SK-MEL-5 (cell line): ENCODE measurements around the gene TP53I11. TPM values are rescaled to one million over a fixed set of nuclear protein-coding genes. Genes with fewer than 3 reads are reported as not detected.

ENCODE experiments used
- DNase-seq: peaks from one replicate; pipeline ENCODE4 v3.0.0-alpha.2; 2016; ENCODE audit warnings: low read depth, low spot score
- in situ Hi-C: cut with HindIII; loops from 2 replicates; pipeline ENCODE4 v1.10.0; 2016; ENCODE audit warnings: low sequenced_read_pairs, high pct_unique_total_duplicates, low pct_unique_long_range_greater_than_20kb
- total RNA-seq: library from RNA; depleted of rRNA; stranded (reverse); fragments of >200 nt; shearing (Covaris generic); gene quantifications from 2 replicates; pipeline ENCODE4 v1.2.3, GENCODE V29; 2014

TP53I11 gene
- total RNA-seq, 1 experiment from 2014 or later, result 3.2 TPM

DNA sequence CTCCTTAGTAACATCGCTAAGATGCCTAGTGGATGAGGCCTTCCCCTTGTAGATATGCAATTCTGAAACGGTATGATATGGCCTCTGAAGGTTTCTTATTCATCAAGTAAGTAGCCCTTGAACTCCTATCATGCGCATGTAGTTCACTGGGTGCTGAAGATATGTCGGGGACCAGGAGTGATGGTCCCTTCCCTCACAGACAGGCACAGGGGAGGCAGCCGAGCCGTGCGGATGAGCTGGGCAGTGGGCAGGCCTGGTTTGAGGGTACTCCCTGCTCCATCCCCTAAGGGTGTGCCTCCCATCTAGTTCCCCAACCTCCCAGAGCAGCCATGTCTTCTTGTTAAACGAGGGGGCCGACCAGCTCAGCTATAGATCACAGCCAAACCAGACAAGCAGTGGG is 40.1 kb downstream of the TP53I11 start:
- in situ Hi-C loops, result no loop called here
- no peak for DNase-seq

DNA sequence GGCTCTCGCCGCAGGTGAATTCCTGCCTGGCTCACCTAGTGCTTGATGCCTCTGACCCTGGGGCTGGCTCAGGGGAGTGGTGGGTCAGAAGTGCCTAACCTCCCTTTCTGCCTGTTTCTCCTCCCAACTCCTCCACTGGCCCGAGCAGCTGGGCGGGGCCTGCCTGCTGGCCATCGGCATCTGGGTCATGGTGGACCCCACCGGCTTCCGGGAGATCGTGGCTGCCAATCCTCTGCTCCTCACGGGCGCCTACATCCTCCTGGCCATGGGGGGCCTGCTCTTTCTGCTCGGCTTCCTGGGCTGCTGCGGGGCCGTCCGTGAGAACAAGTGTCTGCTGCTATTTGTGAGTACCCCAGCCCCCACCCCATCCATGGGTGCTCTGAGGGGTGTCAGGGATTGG is 41.1 kb downstream of the TP53I11 start:
- DNase-seq, result no peak
- in situ Hi-C loops, result no loop called here

GRCh38 chr11:44906649-44907048 is 44.0 kb downstream of the TP53I11 start:
- no peak for DNase-seq
- in situ Hi-C loops, result no loop called here

GRCh38 chr11:44905131-44905866 is 45.4 kb downstream of the TP53I11 start:
- in situ Hi-C loops, result no loop called here
- no peak for DNase-seq

GRCh38 chr11:44904261-44905020 is 46.2 kb downstream of the TP53I11 start:
- no peak for DNase-seq
- in situ Hi-C loops, result no loop called here

DNA sequence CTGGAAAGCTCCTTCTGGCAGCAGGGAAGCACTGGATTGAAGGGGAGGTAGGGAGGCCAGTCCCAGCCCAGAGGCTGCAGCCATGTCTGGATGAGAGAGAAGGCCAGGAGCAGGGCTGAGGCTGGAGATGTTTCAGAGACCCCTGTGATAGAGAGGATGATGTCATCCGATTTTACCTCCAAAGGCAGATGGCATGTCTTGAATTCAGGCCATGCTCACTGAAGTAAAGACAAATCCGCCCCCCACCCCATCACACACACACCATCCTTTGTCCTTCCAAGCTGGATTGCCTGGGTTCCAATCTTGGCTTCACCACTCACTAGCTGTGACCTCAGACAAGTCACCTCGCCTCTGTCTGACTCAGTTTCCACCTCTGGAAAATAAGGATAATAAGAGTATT is 47.2 kb downstream of the TP53I11 start:
- DNase-seq, result no peak
- in situ Hi-C loops, result no loop called here

- DNase-seq, result no peak
- in situ Hi-C loops, result no loop called here
Measured at GRCh38 chr11:44903035-44903434, 47.6 kb downstream of the TP53I11 start.

DNA sequence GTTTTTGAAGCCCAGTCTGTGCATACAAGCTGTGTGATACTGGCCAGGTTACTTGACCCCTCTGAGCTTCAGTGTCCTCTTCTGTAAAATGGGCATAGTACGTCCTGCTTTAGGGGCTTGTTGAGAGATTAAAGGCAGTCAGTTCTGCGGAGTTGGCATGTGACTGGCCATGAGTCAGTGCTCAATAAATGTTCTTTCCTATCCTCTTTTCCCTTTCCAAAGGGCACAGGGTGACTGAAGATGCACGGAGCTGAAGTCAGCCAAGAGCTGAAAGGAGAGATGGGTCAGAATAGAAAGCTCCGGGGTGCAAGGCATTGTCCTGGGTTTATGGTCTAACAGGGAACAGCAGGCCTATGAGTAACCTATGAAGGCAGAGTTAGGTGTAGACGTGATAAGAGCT is 48.9 kb downstream of the TP53I11 start:
- in situ Hi-C loops, result no loop called here
- DNase-seq, result no peak

DNA sequence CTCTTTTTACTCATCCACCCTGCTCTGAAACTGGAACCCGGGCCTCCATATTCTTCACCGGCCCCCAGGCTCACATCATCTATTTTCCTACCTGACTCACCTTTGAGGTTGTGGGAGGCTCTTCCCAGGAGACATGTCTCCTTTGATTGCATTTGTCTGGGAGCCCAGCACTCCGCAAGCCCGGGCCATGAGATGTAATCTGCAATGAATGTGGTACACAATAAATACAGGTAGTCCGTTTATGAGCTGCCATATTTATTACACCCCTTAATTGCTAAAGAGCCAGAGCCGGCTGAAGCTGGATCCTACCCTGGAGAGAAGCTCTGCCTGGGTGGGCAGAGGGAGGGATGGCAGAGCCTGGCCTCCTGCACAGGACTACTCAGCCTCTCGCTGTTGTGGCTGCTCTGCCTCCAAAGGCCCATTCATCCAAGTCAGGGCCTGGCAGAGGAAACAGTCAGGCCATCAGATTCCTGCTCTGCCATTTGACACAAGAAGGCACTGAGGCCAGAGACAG is 49.5 kb downstream of the TP53I11 start:
- no peak for DNase-seq
- in situ Hi-C loops, result no loop called here

GRCh38 chr11:44899959-44900358 is 50.7 kb downstream of the TP53I11 start:
- in situ Hi-C loops, result no loop called here
- DNase-seq, result peak; percentile 70

- peak; percentile 68 for DNase-seq
- in situ Hi-C loops, result no loop called here
Measured at GRCh38 chr11:44893846-44894617, 56.7 kb downstream of the TP53I11 start.

DNA sequence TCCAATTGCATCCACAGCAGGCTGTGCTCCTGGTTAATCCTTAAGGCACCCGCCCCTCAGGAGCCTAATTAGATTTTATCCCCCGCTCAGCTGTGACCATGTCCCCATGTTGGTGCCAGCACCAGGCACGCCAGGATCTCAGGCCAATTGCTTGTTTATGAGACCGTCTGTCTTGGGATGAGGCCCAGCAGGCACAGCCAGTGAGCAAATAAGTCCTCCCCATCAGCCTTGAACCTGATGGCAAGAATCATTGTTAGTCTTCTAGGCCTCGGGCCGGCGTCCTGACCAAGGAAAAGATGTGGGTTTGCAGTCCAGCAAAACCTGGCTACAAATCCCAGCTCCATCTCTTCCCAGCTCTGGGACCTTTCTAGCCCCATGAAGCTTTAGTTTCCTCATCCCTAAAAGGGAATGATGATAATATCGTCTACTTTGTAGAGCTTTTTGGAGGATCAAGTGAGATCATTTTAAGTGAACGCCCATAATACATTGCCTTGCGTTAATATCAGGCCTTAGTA is 57.3 kb downstream of the TP53I11 start:
- no peak for DNase-seq
- in situ Hi-C loops, result no loop called here

DNA sequence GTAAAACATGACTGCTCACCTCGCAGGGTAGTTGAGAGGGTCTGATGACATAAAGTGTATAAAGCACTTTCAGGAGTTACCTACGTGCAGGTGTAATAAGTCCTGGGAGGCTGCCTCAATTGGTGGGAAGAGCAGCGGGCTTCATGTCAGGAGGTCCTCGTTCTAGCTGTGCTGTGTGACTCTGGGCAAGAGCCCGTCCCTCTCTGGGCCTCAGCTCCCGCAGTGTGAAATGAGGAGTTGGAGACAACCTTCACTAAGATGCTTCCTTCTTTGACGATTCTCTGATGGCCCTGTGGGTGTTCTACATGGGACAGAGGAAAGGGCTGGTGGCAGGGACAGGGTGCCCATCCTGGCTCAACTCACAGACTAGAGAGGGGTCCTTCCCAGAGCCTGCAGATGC is 57.8 kb downstream of the TP53I11 start:
- in situ Hi-C loops, result no loop called here
- no peak for DNase-seq

DNA sequence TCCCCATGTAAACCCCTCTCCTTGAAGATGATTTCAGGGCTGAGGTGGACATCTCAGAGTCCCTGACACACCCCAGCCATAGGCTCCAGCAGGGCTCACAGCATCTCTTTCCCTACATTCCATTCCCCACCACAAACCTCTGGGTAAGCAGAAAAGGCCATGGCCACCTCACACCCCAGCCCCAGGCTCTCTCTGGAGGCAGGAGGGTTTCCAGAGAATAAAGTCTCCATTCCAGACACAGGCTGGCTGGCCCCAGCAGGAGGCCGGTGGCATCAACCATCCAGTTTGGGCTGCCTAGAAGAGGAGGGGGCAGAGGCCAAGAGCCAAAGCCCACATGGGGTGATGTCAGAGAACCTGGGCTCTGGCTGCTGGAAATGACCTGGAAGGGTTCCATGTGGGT is 61.4 kb downstream of the TP53I11 start:
- DNase-seq, result no peak
- in situ Hi-C loops, result no loop called here

DNA sequence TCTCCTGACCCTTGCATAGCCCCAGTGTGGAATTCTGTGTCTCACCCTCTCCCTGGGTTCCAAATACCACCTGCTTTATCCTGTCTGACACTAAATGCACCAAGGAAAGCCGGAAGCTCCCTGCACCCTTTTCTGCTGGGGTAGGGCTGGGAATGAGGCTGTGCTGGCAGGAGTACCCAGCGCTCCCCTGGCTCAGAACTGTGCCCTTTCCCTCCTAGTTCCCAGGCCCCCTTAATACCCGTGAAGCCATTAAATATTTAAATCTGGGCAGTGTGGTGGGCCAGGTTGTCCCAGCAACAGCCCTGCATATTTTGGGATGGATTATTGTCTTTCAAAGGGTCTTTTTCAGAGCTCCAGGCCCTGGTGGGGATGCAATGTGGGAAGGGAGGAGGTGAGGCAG is 63.0 kb downstream of the TP53I11 start:
- in situ Hi-C loops, result no loop called here
- DNase-seq, result no peak

GRCh38 chr11:44886790-44887140 is 63.9 kb downstream of the TP53I11 start:
- in situ Hi-C loops, result no loop called here
- DNase-seq, result no peak

DNA sequence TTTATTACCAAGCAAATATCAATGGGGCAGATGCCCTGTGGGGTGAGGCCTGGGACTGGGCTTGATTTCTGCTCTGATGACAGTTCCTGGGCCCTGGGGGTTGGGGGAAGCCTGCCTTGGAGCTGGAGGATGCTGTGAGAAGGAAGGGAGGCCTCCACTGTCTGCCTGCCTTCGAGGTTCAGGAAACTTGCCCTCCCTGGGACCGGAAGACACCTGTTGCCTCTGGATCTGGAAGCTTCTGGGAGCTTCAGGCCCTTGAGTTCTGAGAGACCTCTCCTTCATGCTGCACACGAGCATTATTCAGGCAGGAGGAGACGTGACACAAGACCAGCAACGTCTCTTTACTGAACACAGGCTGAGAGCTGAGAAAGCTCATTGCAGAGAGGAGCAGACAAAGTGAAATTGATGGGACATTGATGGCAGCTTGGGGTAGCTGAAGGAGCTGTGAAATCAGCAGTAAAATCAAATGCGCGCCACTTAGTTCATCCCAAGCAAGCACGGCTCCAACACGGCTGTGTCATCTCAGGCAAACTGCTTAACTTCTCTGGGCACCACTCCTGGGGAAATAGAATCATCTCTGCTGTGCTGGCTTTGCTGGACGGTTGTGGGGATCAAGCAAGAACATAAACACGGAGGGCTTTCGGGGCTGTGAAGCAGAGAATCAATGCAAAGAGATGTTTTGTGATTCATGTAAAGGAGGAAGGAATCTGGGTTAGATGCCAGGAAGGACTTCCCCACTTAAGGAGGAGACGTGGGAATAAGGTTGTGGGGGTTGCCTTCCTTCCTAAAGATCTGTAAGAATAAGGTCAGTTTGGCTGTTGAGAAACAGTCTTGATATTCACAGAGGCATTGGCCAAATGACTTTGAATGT is 64.5 kb downstream of the TP53I11 start:
- in situ Hi-C loops, result no loop called here
- DNase-seq, result no peak
